G401 (cell line): ENCODE data around the gene CEP97. TPM values are rescaled to one million over a fixed set of nuclear protein-coding genes. Genes with fewer than 3 reads are reported as not detected.

ENCODE experiments used
- DNase-seq: peaks from one replicate; pipeline ENCODE4 v3.0.0-alpha.2; 2015; ENCODE audit warnings: low spot score
- in situ Hi-C: cut with HindIII; loops from 2 replicates; pipeline ENCODE4 v1.10.0; 2016; ENCODE audit warnings: low sequenced_read_pairs, mixed read lengths
- total RNA-seq: library from RNA; depleted of rRNA; stranded (reverse); fragments of >200 nt; shearing (Covaris generic); gene quantifications from 2 replicates; pipeline ENCODE4 v1.2.3, GENCODE V29; 2014; rRNA removed

CEP97 gene
- total RNA-seq, 1 experiment from 2014 or later: 11.0 TPM

DNA sequence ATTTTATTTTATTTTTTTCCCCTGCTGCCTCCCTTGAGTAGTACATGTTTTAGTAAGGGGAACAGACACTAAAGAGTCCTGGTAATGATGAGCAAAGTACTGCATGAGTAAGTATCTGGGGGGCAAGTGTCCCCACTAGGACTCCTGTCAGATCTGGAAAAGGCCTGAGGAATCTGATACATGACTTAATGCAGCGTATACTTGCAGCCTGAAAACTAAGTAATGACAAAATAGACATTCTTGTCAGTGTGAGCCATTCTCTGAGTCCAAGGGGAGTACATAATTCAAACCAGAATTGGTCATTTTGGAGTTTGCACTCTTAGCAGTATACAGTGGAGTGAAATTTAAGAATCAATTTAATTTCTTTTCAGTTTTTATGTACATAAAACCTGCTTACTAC, 82.1 kb downstream of the CEP97 start:
- no peak for DNase-seq
- in situ Hi-C loops: loop anchor here (25.0 kb wide), 1 partner anchor 431 kb away; no protein-coding TSS in a partner anchor

DNA sequence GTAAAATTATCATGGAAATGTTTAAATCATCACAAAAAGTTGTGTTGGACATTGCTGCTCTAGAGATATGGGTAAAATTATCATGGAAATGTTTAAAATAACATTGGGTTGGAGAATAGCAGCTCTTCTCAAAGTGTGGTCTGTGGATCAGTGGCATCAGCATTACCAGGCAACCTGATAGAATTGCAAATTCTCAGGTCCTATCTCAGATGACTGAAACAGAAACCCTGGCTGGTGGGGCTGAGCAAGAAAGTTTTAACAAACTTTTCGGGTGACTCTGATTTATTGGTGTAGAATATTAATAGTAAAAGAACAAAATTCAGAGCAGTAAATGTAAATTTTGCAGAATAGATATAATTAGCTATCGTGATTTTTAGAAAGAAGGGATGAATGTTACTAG, 83.5 kb downstream of the CEP97 start:
- in situ Hi-C loops: loop anchor here (25.0 kb wide), 1 partner anchor 429 kb away; no protein-coding TSS in a partner anchor
- no peak for DNase-seq

DNA sequence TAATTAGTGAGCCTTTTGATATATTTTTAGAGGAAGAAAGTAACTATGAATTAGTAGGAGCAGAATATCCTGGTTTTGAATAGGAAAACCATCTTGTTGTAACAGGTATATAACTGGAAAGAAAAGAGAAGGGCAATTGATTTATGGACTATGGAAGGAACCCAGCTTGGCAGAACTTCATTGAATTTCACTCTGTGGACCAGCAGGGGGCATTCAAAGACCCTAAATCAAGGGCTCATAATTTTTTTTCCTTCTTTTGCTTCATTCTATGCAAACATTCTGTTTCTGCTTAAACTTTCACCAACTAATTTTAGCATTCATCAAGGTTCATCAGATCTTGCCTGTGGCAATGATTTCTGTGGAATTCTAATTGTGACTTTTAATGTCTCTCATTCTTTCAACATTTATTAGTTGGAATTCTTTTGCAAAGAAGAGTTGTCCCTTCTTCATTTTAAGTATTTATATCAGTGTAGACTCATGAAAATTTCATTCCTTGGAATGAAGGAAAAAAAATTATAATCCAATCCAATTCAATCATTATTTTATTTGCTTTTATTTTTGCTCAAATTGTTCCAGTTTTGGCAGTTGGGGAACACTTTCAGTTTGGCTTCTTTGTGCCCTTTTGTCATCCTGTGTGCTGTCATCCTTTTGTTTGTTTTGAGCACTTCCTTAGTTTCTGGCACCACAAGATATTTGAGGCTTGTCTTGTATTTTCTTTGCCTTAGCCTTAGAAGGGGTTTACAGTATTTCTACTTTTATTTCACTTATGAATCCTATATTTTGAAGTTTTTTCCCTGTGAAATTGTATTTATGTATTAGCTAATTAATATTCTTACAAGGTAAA, 85.0 kb downstream of the CEP97 start:
- in situ Hi-C loops: loop anchor here (25.0 kb wide), 1 partner anchor 428 kb away; no protein-coding TSS in a partner anchor
- no peak for DNase-seq

DNA sequence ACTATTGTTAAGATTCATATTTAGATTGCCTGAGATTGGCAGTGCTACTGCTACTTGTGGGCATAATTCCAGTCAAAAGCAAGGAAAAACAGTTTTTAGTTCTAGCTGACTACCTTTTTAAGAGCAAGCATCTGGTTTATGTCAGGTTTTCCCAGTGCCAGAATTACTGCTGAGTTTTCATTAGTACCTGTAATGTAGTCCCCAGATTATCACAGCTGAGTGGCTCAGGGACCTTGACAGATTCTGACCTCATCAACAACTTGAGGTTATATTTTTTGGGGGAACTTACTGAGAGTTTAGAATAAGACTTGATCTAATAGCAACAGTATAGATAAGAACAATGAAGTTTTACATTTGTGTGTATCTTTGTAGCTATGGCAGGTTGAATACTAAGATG, 85.6 kb downstream of the CEP97 start:
- in situ Hi-C loops: loop anchor here (25.0 kb wide), 1 partner anchor 427 kb away; no protein-coding TSS in a partner anchor
- DNase-seq: no peak

DNA sequence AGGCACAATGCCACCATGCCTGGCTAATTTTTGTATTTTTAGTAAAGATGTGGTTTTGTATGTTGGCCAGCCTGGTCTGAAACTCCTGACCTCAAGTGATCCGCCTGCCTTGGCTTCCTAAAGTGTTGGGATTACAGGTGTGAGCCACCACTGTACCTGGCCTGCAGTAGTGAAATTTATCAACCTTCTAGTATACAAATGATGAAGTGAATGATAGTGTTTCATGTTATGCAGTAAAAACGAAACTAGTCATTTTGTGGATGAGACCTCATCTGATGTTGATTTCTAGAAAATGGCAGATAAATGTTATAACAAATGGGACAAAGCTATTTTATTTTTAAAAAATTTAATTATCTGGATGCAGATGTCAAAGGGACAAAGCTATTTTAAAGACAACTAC, 87.5 kb downstream of the CEP97 start:
- in situ Hi-C loops: loop anchor here (25.0 kb wide), 1 partner anchor 425 kb away; no protein-coding TSS in a partner anchor
- DNase-seq: no peak

DNA sequence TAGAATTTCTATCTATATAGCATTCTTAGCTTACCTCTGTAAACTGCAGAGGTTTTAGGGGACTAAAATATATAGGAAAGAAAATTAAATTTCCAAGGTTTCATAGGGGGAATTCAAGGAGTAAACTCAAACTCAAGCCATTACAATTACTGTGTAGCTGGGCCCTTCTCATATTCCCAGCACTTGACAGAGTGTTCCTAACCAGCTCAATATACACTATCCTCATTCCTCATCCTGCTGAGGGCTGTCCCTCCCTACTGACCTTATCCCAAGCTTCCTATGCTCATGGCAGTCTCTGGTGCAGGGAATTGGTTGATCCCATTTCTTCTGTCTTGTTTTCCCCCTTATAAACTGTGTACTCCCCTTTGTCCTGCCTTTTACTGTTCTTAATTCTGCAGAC, 88.5 kb downstream of the CEP97 start:
- DNase-seq: no peak
- in situ Hi-C loops: loop anchor here (25.0 kb wide), 1 partner anchor 424 kb away; no protein-coding TSS in a partner anchor

- in situ Hi-C loops: loop anchor here (25.0 kb wide), 1 partner anchor 423 kb away; no protein-coding TSS in a partner anchor
- no peak for DNase-seq
Measured at GRCh38 chr3:101813817-101814440, 89.5 kb downstream of the CEP97 start.

DNA sequence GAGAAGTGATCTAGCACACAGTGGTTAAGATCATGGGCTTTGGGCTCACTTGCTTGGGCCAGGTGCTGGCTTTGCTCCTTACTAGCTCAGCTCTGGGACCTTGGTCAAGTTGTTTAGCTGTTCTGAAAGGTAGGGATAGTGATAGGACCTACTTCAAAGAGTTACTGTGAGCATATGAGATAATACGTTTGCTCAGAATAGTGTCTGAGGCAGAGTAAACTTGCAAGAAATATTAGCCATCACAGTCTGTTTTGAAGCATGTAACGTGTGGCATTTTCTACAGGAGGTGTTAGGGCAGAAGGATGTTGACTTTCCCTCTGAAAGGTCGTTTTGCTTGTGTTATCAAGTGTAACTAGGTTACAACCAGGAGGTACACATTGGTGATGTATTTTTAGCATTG, 90.4 kb downstream of the CEP97 start:
- in situ Hi-C loops: loop anchor here (25.0 kb wide), 1 partner anchor 422 kb away; no protein-coding TSS in a partner anchor
- no peak for DNase-seq

DNA sequence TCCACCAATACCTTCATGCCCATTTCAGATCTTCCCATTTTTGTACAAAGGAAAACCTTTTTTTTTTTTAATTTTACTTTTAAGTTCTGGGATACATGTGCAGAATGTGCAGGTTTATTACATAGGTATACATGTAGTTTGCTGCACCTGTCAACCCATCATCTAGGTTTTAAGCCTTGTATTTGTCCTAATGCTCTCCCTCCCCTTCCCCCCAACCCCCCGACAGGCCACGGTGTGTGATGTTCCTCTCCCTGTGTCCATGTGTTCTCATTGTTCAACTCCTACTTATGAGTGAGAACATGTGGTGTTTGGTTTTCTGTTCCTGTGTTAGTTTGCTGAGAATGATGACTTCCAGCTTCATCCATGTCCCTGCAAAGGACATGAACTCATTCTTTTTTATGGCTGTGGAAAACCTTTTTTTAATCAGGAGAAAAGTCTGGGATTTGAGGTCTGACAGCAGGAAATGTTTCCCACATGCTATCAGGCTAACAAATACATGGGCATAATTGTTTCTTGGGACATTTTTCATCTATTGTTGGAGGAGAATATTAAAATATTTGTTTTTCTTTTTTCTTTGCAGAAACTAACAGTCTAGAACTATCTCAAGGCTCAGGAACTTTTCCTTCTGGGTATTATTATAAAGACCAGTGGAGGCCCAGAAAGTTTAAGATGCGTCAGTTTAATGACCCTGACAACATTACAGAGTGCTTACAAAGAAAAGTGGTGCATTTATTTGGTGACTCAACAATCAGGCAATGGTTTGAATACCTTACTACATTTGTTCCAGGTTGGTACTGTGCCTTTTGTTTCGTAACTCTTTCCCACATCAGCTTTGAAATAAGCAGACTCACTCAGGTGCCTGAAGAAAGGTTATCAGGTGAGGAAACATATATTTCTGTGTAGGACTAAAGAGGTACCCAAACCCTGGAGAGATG, 92.1 kb downstream of the CEP97 start:
- no peak for DNase-seq
- in situ Hi-C loops: loop anchor here (25.0 kb wide), 1 partner anchor 421 kb away; no protein-coding TSS in a partner anchor

GRCh38 chr3:101817992-101818391, 93.6 kb downstream of the CEP97 start:
- in situ Hi-C loops: loop anchor here (25.0 kb wide), 1 partner anchor 419 kb away; no protein-coding TSS in a partner anchor
- DNase-seq: no peak

GRCh38 chr3:101819649-101820206, 95.3 kb downstream of the CEP97 start:
- DNase-seq: no peak
- in situ Hi-C loops: loop anchor here (25.0 kb wide), 1 partner anchor 418 kb away; no protein-coding TSS in a partner anchor

Other genes starting within 250 kb of the CEP97 start
- 2.7 and 7.3 TPM in 2 replicates for gene SENP7, start 211.4 kb upstream of the CEP97 start, total RNA-seq
- 44.8 and 62.1 TPM in 2 replicates for gene TRMT10C, start 162.7 kb upstream of the CEP97 start, total RNA-seq
- 123 and 148 TPM in 2 replicates for gene PCNP, start 150.4 kb upstream of the CEP97 start, total RNA-seq
- 16.9 and 20.0 TPM in 2 replicates for gene ZBTB11, start 47.5 kb upstream of the CEP97 start, total RNA-seq
- gene RPL24, start 37.9 kb upstream of the CEP97 start, total RNA-seq: 1,940 and 2,373 TPM in 2 replicates
- gene NXPE3, start 54.6 kb downstream of the CEP97 start, total RNA-seq: 12.3 and 13.9 TPM in 2 replicates
- gene NFKBIZ, start 124.9 kb downstream of the CEP97 start, total RNA-seq: 4.7 and 15.7 TPM in 2 replicates